MM.1S (cell line): ENCODE results near the gene MEAK7.

Experiments
- CTCF ChIP-seq: fragments of 300-600 bp; sonication (generic); IDR thresholded peaks from 2 replicates; pipeline ENCODE4 v1.5.1; 2016; ENCODE audit warnings: antibody characterized with exemption, low read length, mixed read lengths
- EZH2 ChIP-seq: fragments of 300-600 bp; sonication (generic); optimal IDR thresholded peaks from 2 replicates; pipeline ENCODE3; 2017; ENCODE audit warnings: low read depth, mild to moderate bottlenecking, antibody characterized with exemption, low read length, mixed read lengths
- EZH2phosphoT487 ChIP-seq: fragments of 300-600 bp; sonication (generic); IDR thresholded peaks from 2 replicates; pipeline ENCODE4 v1.6.1; 2018; ENCODE audit warnings: antibody characterized with exemption, low read length

GRCh38 chr16:84513123-84513522 lies 8.7 kb upstream of the MEAK7 start:
- TF ChIP-seq CTCF: no peak
- no peak for TF ChIP-seq EZH2
- no peak for TF ChIP-seq EZH2phosphoT487
